NCI-H128 (cell line): ENCODE results near the gene UCMA.
"Not testable (repeated sequence)": the region's sequence is repeated elsewhere in the genome, so short reads cannot be mapped to it uniquely, and the experiment has no call there.

ENCODE experiments used
- DNase-seq: peaks from one replicate; lab custom pipeline; 2025; ENCODE audit not compliant: unreplicated experiment; lab: John Stamatoyannopoulos, UW

The UCMA gene

GRCh38 chr10:13234736-13235135, 562 bp upstream of the UCMA start:
- DNase-seq: not testable (repeated sequence)

GRCh38 chr10:13233358-13233757, 816 bp downstream of the UCMA start:
- no peak for DNase-seq

- DNase-seq: no peak
Measured at GRCh38 chr10:13231808-13232207, 2.4 kb downstream of the UCMA start.

GRCh38 chr10:13231190-13231589, 3.0 kb downstream of the UCMA start:
- no peak for DNase-seq

GRCh38 chr10:13227031-13227430, 7.1 kb downstream of the UCMA start:
- DNase-seq: no peak

GRCh38 chr10:13225601-13226000, 8.6 kb downstream of the UCMA start:
- DNase-seq: no peak

GRCh38 chr10:13224210-13224995, 9.8 kb downstream of the UCMA start:
- no peak for DNase-seq

GRCh38 chr10:13223241-13223640, 10.9 kb downstream of the UCMA start:
- DNase-seq: no peak

- no peak for DNase-seq
Measured at GRCh38 chr10:13222566-13222965, 11.6 kb downstream of the UCMA start.

GRCh38 chr10:13222151-13222550, 12.0 kb downstream of the UCMA start:
- DNase-seq: no peak

- no peak for DNase-seq
Measured at GRCh38 chr10:13221572-13221971, 12.6 kb downstream of the UCMA start.

- no peak for DNase-seq
Measured at GRCh38 chr10:13219685-13220670, 14.2 kb downstream of the UCMA start.

GRCh38 chr10:13218878-13219277, 15.3 kb downstream of the UCMA start:
- no peak for DNase-seq

- DNase-seq: no peak
Measured at GRCh38 chr10:13213163-13213562, 21.0 kb downstream of the UCMA start.

GRCh38 chr10:13206546-13207443, 27.4 kb downstream of the UCMA start:
- no peak for DNase-seq

GRCh38 chr10:13206091-13206490, 28.1 kb downstream of the UCMA start:
- DNase-seq: no peak

GRCh38 chr10:13201132-13201531, 33.0 kb downstream of the UCMA start:
- no peak for DNase-seq

- no peak for DNase-seq
Measured at GRCh38 chr10:13195016-13195415, 39.2 kb downstream of the UCMA start.

GRCh38 chr10:13193637-13194036, 40.5 kb downstream of the UCMA start:
- DNase-seq: no peak

GRCh38 chr10:13191362-13191761, 42.8 kb downstream of the UCMA start:
- no peak for DNase-seq

GRCh38 chr10:13190816-13191215, 43.4 kb downstream of the UCMA start:
- no peak for DNase-seq
